ENCODE measurements around the gene FBXL14. TPM values are rescaled to one million over a fixed set of nuclear protein-coding genes. Genes with fewer than 3 reads are reported as not detected.
A peak's percentile ranks its signal among the peaks of the same experiment; 100 is the strongest.

FBXL14 gene
- total RNA-seq, 4 donors from 2014 or later, result 12.0 to 22.6 (median 16.0) TPM

DNA sequence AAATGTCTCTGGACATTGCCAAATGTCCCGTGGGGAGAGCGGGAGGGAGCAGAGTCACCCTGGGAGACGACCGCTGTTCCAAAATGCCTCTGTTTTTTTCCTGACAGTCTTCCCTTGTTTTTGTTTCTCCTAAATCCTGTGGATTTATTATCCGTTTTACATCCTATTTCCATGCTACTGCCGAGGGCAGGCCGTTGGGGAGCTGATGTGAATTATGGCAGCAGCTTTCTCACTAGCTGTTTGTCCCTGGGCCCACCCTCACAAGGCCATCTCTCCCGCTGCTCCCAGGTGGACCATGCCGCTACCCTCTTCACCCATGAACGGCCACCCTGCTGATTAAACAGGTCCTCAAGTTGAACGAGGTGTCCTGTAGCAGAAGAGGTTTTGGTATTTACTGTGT is 55.2 kb downstream of the FBXL14 start:
- intact Hi-C loops (cut with DNase I), result no loop called here
- Histone ChIP-seq H3K4me3 (no peak overlapping the region), H3K36me3 (no peaks in the 10 kb centered on the region), H3K4me1 (peaks cover 0 to 4% (median 0%) of the 10 kb centered on the region in 4 donors), H3K9me3 (peaks cover 0 to 7% (median 0%) of the 10 kb centered on the region in 4 donors), H3K27ac (replicated peaks in 1 of 4) (no peak overlapping the region), H3K27me3 (no peaks in the 10 kb centered on the region)
- 93% methylated on average over 10 of the region's 11 CpGs for WGBS
- TF ChIP-seq EP300 (IDR thresholded peaks at IDR 0.05) (no peak), POLR2A (IDR thresholded peaks at IDR 0.05; ENCODE audit: low read depth) (no peak), POLR2AphosphoS5 (IDR thresholded peaks at IDR 0.05) (no peak)
- TF ChIP-seq, protein P1, sequence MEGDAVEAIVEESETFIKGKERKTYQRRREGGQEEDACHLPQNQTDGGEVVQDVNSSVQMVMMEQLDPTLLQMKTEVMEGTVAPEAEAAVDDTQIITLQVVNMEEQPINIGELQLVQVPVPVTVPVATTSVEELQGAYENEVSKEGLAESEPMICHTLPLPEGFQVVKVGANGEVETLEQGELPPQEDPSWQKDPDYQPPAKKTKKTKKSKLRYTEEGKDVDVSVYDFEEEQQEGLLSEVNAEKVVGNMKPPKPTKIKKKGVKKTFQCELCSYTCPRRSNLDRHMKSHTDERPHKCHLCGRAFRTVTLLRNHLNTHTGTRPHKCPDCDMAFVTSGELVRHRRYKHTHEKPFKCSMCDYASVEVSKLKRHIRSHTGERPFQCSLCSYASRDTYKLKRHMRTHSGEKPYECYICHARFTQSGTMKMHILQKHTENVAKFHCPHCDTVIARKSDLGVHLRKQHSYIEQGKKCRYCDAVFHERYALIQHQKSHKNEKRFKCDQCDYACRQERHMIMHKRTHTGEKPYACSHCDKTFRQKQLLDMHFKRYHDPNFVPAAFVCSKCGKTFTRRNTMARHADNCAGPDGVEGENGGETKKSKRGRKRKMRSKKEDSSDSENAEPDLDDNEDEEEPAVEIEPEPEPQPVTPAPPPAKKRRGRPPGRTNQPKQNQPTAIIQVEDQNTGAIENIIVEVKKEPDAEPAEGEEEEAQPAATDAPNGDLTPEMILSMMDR (IDR thresholded peaks at IDR 0.05), result no peak
- DNase-seq (ENCODE audit: extremely low spot score), result no peak

DNA sequence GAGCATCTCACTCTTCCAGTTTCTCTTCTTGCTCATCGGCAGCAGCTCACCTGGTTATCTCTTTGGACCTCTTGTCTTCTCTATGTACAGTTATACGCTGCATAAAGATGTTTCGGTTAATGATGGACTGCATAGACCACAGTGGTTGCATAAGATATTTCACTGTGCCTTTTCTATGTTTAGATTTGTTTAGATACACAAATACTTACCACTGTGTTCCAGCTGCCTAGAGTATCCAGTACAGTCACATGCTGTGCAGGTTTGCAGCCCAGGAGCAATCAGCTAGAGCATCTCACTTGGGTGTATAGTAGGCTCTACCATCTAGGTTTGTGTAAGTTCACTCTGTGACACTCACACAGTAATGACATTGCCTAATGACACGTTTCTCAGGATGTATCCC is 57.6 kb downstream of the FBXL14 start:
- Histone ChIP-seq H3K27me3 (peaks cover 0 to 2% (median under 1%) of the 10 kb centered on the region in 4 donors), H3K4me3 (no peak overlapping the region), H3K36me3 (no peaks in the 10 kb centered on the region), H3K27ac (replicated peaks in 1 of 4) (no peak overlapping the region), H3K4me1 (peaks cover 0 to 24% (median 10%) of the 10 kb centered on the region in 4 donors), H3K9me3 (no peaks in the 10 kb centered on the region)
- intact Hi-C loops (cut with DNase I), result no loop called here
- no peak for TF ChIP-seq EP300 (IDR thresholded peaks at IDR 0.05)
- TF ChIP-seq POLR2AphosphoS5 (IDR thresholded peaks at IDR 0.05), result no peak
- TF ChIP-seq, protein P1 (IDR thresholded peaks at IDR 0.05), result no peak
- no peak for TF ChIP-seq POLR2A (IDR thresholded peaks at IDR 0.05; ENCODE audit: low read depth)
- DNase-seq (ENCODE audit: extremely low spot score), result no peak
- WGBS, result 94% methylated on average over 4 of the region's 4 CpGs

DNA sequence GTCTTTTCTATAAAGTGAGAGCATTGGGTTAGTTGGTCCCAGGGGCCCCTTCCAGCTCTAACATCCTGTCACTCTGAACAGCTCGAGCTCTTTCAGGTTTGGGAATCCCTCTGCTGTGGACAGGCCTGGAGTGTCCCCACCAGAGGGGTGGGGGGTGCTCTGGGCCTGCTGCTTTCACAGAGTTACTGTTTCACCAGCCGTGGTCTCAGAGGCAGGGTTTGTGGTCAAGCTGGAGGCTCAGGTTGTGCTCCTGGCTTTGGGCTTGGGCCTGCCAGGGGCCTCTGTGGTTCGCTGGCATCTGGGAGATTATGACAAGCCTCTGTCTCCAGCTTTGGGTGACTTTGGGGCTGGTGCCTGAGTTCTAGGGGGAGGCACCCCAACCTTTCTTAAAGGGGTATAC is 59.6 kb downstream of the FBXL14 start:
- Histone ChIP-seq H3K4me3 (no peak overlapping the region), H3K27ac (replicated peaks in 1 of 4) (no peak overlapping the region), H3K4me1 (peaks cover 0 to 37% (median 24%) of the 10 kb centered on the region in 4 donors), H3K36me3 (no peaks in the 10 kb centered on the region), H3K27me3 (peaks cover 0 to 20% (median 5%) of the 10 kb centered on the region in 4 donors), H3K9me3 (no peaks in the 10 kb centered on the region)
- 87% methylated on average over 3 of the region's 3 CpGs for WGBS
- DNase-seq (ENCODE audit: extremely low spot score), result no peak
- intact Hi-C loops (cut with DNase I), result no loop called here
- TF ChIP-seq, protein P1 (IDR thresholded peaks at IDR 0.05), result no peak
- no peak for TF ChIP-seq POLR2AphosphoS5 (IDR thresholded peaks at IDR 0.05)
- no peak for TF ChIP-seq POLR2A (IDR thresholded peaks at IDR 0.05; ENCODE audit: low read depth)
- no peak for TF ChIP-seq EP300 (IDR thresholded peaks at IDR 0.05)

DNA sequence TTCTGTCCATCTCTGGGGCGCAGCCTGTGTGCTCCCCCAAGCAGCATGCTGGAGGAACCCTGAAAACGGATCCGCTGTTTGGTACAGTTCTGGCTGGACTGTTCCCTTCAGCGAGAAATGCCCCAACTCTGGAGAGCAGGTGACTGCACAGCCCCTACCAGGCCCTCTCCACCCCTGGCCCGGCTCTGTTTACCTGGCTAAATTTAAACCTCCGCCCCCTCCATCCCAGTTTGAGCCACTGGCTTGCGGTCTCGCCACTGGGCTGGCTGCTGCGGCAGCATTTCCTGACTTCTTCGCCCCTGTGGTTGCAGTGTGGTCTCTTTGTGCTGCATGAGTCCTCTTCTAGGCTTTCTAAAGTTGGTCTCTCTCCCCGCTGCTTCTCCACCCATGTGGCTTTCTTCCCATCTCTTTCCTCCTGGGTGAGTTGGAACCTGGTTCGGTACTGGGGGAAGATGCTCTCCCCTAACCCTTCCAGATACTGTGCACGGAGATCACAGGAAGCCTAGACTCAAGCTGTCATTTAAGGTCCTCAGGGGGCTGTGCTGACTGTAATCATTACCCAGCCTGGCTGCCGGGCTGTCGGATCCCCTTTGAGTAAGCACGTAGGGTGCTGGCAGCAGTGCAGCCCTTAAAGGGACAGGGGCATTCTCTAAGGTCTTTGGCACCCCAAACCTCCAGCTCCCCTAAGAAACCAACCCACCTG is 60.6 kb downstream of the FBXL14 start:
- Histone ChIP-seq H3K4me3 (peak overlapping the region in 1 of 4 donors; percentile 18), H3K36me3 (no peaks in the 10 kb centered on the region), H3K27ac (replicated peaks in 1 of 4) (no peak overlapping the region), H3K9me3 (no peaks in the 10 kb centered on the region), H3K4me1 (peaks cover 0 to 45% (median 28%) of the 10 kb centered on the region in 4 donors), H3K27me3 (peaks cover 0 to 30% (median 7%) of the 10 kb centered on the region in 4 donors)
- WGBS, result 67% methylated on average over 16 of the region's 16 CpGs
- DNase-seq (ENCODE audit: extremely low spot score), result no peak
- intact Hi-C loops (cut with DNase I), result no loop called here
- no peak for TF ChIP-seq POLR2A (IDR thresholded peaks at IDR 0.05; ENCODE audit: low read depth)
- TF ChIP-seq EP300 (IDR thresholded peaks at IDR 0.05), result no peak
- TF ChIP-seq, protein P1 (IDR thresholded peaks at IDR 0.05), result no peak
- TF ChIP-seq POLR2AphosphoS5 (IDR thresholded peaks at IDR 0.05), result no peak

Data from esophagus muscularis mucosa (tissue), 4 donors.